ENCODE results near the gene ARHGEF7. TPM values are rescaled to one million over a fixed set of nuclear protein-coding genes. Genes with fewer than 3 reads are reported as not detected.

The ARHGEF7 gene
- total RNA-seq, 2 donors from 2014 or later = 117 to 152 TPM

- no peak overlapping the region for H3K27ac ChIP-seq
Observed at GRCh38 chr13:111245576-111246384, 130.7 kb downstream of the ARHGEF7 start.

GRCh38 chr13:111247552-111247951 lies 132.4 kb downstream of the ARHGEF7 start:
- DNase-seq (ENCODE audit: low spot score) (no peak), ATAC-seq (ENCODE audit: insufficient number of reproducible peaks, low FRiP score, low read depth) (no peak)
- no peak for TF ChIP-seq CTCF (IDR thresholded peaks at IDR 0.05)
- H3K4me1 ChIP-seq (ENCODE audit: control insufficient read depth in 1 of 2, low read depth in 2 of 2) = peaks cover 2 to 43% of the 10 kb centered on the region in 2 donors
- no peak overlapping the region for H3K4me3 ChIP-seq
- H3K27me3 ChIP-seq (replicated peaks; ENCODE audit: insufficient read depth) = no peaks in the 10 kb centered on the region
- peak overlapping the region in 1 of 2 donors; percentile 28 for H3K27ac ChIP-seq
- peaks cover 14% of the 10 kb centered on the region for H3K36me3 ChIP-seq
- H3K9me3 ChIP-seq = no peaks in the 10 kb centered on the region

More at GRCh38 chr13:111245576-111246384, 130.7 kb downstream of the ARHGEF7 start:
- DNase-seq (ENCODE audit: low spot score) = no peak
- no peak for TF ChIP-seq CTCF (IDR thresholded peaks at IDR 0.05)
- H3K4me3 ChIP-seq = no peak overlapping the region
- peaks cover 19% of the 10 kb centered on the region for H3K36me3 ChIP-seq
- H3K4me1 ChIP-seq (ENCODE audit: control insufficient read depth in 1 of 2, low read depth in 2 of 2) = peaks cover 0 to 40% of the 10 kb centered on the region in 2 donors
- no peak for ATAC-seq (ENCODE audit: insufficient number of reproducible peaks, low FRiP score, low read depth)
- H3K9me3 ChIP-seq = no peaks in the 10 kb centered on the region
- no peaks in the 10 kb centered on the region for H3K27me3 ChIP-seq (replicated peaks; ENCODE audit: insufficient read depth)

GRCh38 chr13:111248822-111249221 lies 133.7 kb downstream of the ARHGEF7 start:
- H3K9me3 ChIP-seq = no peaks in the 10 kb centered on the region
- H3K4me3 ChIP-seq = no peak overlapping the region
- H3K4me1 ChIP-seq (ENCODE audit: control insufficient read depth in 1 of 2, low read depth in 2 of 2) = peaks cover 6 to 56% of the 10 kb centered on the region in 2 donors
- no peak for ATAC-seq (ENCODE audit: insufficient number of reproducible peaks, low FRiP score, low read depth)
- no peak for DNase-seq (ENCODE audit: low spot score)
- TF ChIP-seq CTCF (IDR thresholded peaks at IDR 0.05) = no peak
- H3K36me3 ChIP-seq = peaks cover 14% of the 10 kb centered on the region
- H3K27ac ChIP-seq = peak overlapping the region; percentile 8 to 15
- H3K27me3 ChIP-seq (replicated peaks; ENCODE audit: insufficient read depth) = no peaks in the 10 kb centered on the region

- Histone ChIP-seq H3K9me3 (no peaks in the 10 kb centered on the region), H3K27ac (peak overlapping the region in 1 of 2 donors; percentile 8), H3K27me3 (replicated peaks; ENCODE audit: insufficient read depth) (no peaks in the 10 kb centered on the region), H3K36me3 (peaks cover 9% of the 10 kb centered on the region), H3K4me3 (no peak overlapping the region), H3K4me1 (ENCODE audit: control insufficient read depth in 1 of 2, low read depth in 2 of 2) (peaks cover 8 to 61% of the 10 kb centered on the region in 2 donors)
- ATAC-seq (ENCODE audit: insufficient number of reproducible peaks, low FRiP score, low read depth) = no peak
- TF ChIP-seq CTCF (IDR thresholded peaks at IDR 0.05) = no peak
- no peak for DNase-seq (ENCODE audit: low spot score)
Observed at GRCh38 chr13:111249637-111250360, 134.7 kb downstream of the ARHGEF7 start.

Data from thoracic aorta (tissue), 2 donors.